BJ (cell line): ENCODE results near the gene LCA5. TPM values are rescaled to one million over a fixed set of nuclear protein-coding genes. Genes with fewer than 3 reads are reported as not detected.

ENCODE experiments used
- CTCF ChIA-PET: fragments of 350-600 bp; formaldehyde crosslinking; extraction: SDS; loops from one replicate; lab custom pipeline; 2021; ENCODE audit warnings: antibody characterized with exemption, inconsistent platforms; lab: Yijun Ruan, JAX
- POLR2A ChIA-PET: fragments of 300-600 bp; sonication (Branson Sonifier 250); formaldehyde crosslinking; extraction: SDS; loops from one replicate; lab custom pipeline; 2021; ENCODE audit warnings: antibody characterized with exemption; lab: Charles Lee
- DNase-seq: peaks from one replicate; pipeline ENCODE4 v3.0.0-alpha.2; 2011; ENCODE audit warnings: low read depth
- H3K27me3 ChIP-seq: 2 replicates; pipeline ENCODE4 v1.6.0; 2011; ENCODE audit warnings: low read length; ENCODE audit not compliant: control insufficient read depth, insufficient read depth
- H3K36me3 ChIP-seq: 2 replicates; pipeline ENCODE4 v1.5.1; 2011; ENCODE audit warnings: low read length; ENCODE audit not compliant: control insufficient read depth, insufficient read depth
- H3K4me3 ChIP-seq: 2 replicates; pipeline ENCODE4 v1.5.1; 2011; ENCODE audit warnings: low read depth, mild to moderate bottlenecking, control low read depth, low read length
- polyA plus RNA-seq: library from polyadenylated mRNA; depleted of rRNA; stranded (reverse); fragments of >200 nt; gene quantifications from 2 replicates; pipeline ENCODE4 v1.2.3, GENCODE V29; 2011; rRNA removed
- small RNA-seq: library from RNA; depleted of rRNA; stranded (forward); fragments of <200 nt; gene quantifications from one replicate; pipeline ENCODE3, GENCODE V24; 2012; ENCODE audit warnings: low replicate concordance, low read depth; ENCODE audit not compliant: insufficient read length
- TF ChIP-seq, protein P1 (sequence below): IDR thresholded peaks from 2 replicates; pipeline ENCODE4 v1.5.1; 2011; ENCODE audit warnings: low read depth, mild to moderate bottlenecking, control low read depth, inconsistent platforms, low read length, moderate library complexity; ENCODE audit not compliant: insufficient read depth

Gene LCA5
- polyA plus RNA-seq, 1 experiment, result 0.94 TPM

DNA sequence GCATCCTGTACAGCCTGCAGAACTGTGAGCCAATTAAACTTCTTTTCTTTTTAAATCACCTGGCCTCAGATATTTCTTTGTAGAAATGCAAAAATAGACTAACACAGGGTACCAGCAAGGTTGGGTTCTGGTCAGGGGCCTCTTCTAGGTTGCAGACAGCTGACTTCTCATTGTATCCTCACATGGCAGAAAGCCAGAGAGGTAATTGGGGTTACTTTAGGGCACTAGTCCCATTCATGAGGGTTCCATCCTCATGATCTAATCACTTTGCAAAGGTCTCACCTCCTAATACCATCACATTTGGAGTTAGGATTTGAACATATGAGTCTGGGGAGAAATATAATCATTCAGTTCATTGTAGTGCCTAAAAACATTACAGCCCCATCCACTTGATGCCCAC lies 101.5 kb downstream of the LCA5 start:
- DNase-seq, result no peak
- H3K4me3 ChIP-seq, result no peak overlapping the region
- POLR2A ChIA-PET, result no interaction called here
- CTCF ChIA-PET, result no interaction called here
- TF ChIP-seq, protein P1, sequence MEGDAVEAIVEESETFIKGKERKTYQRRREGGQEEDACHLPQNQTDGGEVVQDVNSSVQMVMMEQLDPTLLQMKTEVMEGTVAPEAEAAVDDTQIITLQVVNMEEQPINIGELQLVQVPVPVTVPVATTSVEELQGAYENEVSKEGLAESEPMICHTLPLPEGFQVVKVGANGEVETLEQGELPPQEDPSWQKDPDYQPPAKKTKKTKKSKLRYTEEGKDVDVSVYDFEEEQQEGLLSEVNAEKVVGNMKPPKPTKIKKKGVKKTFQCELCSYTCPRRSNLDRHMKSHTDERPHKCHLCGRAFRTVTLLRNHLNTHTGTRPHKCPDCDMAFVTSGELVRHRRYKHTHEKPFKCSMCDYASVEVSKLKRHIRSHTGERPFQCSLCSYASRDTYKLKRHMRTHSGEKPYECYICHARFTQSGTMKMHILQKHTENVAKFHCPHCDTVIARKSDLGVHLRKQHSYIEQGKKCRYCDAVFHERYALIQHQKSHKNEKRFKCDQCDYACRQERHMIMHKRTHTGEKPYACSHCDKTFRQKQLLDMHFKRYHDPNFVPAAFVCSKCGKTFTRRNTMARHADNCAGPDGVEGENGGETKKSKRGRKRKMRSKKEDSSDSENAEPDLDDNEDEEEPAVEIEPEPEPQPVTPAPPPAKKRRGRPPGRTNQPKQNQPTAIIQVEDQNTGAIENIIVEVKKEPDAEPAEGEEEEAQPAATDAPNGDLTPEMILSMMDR, result no peak
- no peaks in the 10 kb centered on the region for H3K36me3 ChIP-seq
- H3K27me3 ChIP-seq, result no peaks in the 10 kb centered on the region

Small RNA genes within 50 kb of the gene (small RNA-seq; reads per million reads assigned to genes)
- gene DBIP1, result not detected

Other genes with a start within 250 kb of the LCA5 start
- gene SH3BGRL2, start 93.9 kb upstream of the LCA5 start, polyA plus RNA-seq, result 0.37 and 0.66 TPM in 2 replicates